ENCODE data around the gene HP1BP3.
A peak's percentile ranks its signal among the peaks of the same experiment; 100 is the strongest.

The HP1BP3 gene

DNA sequence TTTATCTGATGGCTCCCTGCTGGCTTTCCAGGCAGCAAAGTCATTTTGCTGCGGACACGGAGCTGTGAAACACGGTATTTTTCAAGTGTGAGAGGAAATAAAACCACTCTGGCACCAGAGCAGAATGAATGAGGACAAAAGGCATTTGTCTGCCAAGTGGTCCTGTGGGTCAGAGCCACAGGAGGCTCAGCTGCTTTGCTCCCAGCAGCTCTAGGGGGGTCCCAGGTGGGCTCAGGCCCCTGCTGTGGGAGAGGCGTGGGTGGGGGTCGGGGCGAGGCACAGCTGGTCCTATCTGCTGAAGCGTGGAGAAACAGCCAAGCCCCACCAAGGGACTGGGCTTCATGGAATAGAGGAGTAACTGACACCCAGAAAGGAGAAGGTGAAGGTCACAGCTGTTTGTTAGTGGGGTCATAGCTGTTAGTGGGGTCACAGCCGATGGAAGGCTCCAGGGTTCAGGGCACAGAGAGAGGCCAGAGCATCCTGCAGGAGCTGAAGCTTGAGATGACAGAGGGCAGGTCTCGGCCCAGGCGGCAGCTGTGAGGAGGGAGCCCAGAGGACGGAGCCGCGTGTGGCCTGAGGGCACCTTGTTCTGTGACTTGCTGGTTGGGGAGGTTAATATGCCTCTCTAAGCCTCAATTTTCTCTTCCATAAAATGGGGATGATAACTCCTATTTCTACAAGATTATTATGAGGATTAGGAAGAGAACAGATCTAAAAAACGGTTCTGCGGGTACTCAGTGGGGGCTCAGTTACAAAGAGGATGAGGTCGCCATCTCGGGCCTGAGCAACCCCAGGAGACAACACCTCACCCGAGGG lies 76.4 kb downstream of the HP1BP3 start:
- peak; percentile 46 for DNase-seq

DNA sequence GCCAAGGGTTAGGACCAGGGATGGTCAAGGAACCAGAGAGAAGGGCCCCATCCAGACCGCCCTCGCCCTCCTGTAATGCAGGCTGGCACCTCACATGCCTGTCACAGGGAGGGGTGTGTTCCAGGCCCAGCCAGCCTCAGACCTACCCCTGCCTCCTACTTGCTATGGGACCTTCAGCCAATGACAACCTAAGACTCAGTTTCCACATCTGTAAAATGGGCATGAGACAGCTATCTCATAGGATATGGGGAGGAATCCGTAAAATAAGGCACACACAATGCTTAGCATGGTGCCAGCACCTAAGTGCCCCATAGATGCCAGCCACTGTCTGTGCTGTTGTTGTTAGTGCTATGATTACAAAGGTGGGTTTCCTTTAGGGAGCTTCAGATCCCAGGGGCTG lies 77.2 kb downstream of the HP1BP3 start:
- no peak for DNase-seq

DNA sequence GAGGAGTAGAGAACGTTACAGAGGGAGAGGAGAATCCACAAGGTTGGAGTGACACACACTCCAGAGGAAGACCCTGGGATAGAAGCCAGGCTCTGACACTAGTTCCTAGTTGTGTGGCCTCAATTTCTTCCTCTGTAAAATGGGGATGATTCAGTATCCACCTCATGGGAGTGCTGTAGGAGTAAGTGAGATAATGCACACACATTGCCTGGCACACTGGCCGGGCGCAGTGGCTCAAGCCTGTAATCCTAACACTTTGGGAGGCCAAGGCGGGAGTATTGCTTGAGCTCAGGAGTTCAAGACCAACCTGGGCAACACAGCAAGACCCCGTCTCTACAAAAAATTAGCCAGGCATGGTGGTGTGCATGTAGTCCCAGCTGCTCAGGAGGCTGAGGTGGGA lies 78.2 kb downstream of the HP1BP3 start:
- DNase-seq = no peak

DNA sequence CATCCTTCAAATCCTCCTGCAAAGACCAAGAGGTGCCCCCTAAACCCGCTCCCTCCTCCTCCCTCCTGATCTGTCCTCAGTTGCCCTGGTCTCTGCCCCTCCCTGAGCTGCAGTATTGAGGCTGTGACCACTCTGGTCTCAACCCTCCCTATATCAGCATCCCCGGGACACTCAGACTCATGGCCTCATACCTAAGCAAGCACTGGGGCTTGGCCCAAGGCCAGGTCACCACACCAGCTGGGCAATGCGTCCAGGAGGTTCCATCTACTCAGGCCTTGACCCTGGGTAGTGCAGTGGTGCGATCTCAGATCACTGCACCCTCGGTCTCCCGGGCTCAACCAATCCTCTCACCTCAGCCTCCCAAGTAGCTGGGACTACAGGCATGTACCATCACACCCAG lies 79.0 kb downstream of the HP1BP3 start:
- no peak for DNase-seq

DNA sequence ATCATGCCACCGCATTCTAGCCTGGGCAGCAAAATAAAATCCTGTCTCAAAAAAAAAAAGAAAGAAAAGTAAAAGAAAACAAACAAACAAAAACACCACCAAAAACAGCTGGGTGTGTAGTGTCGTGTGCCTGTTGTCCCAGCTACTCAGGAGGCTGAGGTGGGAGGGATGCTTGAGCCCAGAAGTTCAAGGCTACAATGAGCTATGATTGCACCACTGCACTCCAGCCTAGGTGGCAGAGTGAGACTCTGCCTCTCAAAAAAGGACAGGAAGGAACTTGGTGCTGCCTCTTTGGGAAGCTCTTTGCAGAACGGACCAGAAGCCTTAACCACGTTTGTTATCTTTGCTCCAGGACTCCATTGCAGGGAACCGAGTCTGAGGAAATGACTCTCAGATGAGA lies 80.3 kb downstream of the HP1BP3 start:
- no peak for DNase-seq

DNA sequence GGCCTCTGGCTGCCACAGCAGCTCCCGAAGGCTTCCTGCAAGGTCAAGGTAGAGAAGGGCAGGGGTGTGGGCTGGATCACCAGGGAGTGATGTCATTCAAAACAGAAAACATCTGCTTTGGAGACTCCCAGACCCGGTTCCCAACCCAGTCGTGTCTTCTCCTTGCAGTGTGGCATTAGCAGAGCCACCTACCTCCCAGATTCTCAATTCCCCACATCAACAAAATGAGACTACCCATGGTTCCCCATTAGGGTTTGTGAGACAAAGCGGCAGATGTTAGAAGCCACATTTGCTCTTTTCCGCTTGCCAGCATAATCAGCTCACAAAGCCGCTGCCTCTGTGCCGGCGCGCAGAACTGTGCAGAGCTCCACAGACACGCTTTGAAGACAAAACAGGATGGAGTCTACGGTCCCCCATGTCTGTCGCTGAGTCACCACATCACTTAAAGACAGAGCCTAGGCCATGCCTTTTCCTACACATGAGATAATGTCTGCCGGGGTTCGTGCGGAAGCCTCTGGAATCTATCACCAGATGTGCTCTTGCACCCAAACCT lies 81.8 kb downstream of the HP1BP3 start:
- no peak for DNase-seq

DNA sequence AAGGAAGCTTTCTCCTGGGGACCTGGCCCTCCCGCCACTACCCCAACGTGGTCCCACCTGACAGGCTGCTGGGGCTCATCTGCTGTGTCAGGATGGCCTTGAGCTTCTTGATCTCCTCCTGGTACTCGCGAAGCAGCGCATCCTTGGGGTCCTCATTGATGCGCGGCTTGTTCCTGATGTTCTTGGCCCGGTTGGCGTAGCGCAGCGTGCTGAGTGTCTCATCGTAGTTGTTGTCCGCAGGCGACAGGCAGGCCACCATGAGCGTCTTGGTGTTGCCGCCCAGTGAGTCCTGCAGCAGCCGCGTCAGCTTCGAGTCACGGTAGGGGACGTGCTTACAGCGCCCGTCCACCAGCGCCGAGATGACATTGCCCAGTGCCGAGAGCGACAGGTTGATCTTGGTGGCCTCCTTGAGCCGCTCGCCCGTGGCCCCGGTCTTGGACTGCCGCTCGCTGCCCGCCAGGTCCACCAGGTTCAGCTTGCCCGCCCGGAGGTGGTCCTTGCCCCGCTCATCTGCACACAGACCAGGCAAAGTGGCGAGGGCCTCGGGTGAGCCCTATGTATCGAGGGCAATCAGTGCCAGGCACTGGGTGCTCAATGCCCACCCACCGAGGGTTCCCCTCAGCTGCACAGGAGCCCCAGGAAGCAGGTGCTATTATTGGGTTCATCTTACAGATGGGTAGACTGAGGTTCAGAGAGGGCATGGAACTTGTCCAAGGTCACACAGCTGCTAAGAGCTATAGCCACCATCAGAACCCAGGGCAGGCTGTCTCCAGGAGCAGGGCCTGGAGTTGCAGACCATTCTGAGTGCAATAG lies 82.5 kb downstream of the HP1BP3 start:
- no peak for DNase-seq

DNA sequence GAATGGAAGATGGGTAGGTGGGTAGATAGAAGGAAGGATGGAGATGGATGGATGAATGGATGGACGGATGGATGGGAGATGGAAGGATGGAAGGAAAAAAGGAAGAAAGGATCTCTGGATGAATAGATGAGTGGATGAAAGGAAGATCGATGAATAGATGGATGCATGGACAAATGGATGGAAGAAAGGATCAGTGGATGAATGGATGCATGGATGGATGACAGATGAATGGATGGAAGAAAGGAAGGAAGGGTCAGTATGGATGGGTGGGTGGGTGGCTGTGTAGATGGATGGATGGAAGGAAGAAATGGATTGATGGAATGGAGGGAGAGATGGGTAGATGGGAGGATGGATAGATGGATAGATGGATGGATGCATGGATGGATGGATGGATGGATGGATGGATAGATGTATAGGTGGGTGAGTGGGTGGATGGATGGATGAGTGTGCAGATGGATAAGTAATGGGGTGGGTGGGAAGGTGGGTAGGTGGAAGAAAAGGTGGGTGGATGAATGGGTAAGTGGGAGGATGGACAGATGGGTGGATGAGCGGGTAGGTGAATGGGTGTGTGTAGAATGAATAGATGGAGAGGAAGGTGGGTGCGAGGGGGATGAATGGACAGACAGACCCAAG lies 83.9 kb downstream of the HP1BP3 start:
- no peak for DNase-seq

DNA sequence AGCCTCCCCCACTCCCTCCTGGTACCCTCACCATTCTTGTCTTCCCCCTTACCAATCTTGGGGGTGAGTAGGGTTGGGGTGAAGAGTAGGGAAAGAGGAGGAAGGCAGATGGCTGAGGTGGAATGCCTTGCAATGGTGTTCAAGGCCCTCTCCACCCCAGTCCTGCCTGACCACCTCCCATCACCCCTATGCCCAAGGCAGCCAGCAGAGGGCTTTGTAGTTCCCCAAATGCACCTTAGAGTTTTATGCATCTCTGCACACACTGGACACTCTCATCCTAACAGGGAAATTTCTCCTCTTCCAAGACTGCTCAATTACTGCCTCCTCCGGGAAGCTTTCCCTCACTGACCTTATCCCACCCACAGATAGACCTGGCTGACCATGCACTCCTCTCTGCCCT lies 84.7 kb downstream of the HP1BP3 start:
- no peak for DNase-seq

DNA sequence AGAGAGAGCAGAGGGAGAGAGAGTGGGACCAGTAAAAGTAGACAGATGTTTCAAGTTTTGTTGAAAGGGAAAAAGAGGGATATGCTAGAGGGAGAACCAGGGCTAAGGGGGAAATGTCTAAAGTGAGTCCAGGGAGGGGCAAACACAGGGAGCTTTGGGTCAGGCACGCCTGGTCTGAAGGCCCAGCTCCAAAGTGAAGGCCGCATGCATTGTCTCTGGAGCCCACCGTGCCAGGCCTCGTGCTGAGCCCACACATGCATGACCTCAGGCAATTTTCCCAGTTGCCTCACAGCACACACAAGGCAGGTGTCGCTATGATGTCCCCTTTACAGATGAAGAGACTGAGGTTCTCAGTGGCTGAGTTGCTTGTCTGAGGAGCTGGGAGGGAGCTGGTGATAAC lies 85.3 kb downstream of the HP1BP3 start:
- DNase-seq = no peak

DNA sequence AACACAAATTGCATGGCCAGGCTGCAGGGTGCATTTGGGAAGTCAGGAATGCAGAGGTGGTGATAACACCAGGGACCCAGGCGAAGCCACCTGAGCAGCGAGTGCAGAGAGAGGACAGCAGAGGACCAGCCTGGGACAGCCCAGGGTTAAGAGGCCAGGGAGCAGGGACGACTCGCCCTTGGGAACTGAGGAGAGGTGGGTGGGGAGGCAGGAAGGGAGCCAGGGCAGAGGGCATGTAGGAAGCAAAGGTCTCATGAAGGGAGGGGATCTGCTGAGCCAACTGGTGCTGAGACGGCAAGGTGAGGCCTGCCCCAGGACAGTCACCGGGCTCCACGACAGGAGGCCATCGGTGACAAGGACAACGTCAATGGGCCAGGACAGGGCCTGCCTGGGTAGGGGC lies 85.7 kb downstream of the HP1BP3 start:
- no peak for DNase-seq

DNA sequence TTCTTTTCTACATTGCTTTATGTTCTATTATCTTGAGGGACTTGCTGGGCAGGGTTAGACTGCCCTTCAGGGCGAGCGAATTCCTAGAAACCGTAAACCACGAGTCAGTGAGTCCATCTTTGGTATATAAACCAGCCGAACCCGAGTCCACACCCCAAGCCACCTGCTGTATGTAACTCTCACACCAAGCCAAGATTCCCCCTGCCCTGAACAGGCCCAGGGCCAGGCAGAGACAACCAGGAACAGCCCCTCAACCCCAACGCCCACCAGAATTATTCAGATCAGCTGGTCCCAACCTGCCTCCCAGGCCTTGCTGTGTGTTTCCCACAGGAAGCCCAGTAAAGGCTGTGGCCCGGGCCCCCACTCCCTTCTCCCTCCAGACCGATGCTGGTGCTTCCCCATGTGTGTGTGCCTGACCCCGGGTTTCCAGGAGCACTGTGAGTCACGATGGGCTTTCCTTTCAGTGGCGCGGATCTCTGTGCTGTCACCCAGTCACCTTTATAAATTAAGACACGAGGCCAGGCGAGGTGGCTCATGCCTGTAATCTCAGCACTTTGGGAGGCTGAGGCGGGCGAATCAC lies 86.4 kb downstream of the HP1BP3 start:
- no peak for DNase-seq

DNA sequence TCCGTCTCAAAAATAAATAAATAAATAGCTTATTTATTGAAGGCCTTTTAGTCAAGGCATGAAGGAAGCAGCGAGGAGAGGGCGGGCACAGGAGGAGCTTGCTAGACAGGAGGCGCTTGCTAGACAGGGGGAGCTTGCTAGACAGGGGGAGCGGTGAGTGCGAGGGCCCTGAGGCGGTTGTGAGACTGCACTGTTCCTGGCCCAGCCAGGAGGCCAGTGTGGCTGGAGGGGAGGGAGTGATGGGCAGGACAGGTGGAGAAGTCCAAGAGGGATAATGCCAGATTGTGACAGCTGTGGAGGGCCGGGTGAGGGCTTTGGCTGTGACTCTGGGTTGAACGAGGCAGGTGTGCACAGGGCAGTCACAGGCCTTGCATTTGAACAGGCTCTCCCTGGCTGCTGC lies 87.5 kb downstream of the HP1BP3 start:
- DNase-seq = no peak

DNA sequence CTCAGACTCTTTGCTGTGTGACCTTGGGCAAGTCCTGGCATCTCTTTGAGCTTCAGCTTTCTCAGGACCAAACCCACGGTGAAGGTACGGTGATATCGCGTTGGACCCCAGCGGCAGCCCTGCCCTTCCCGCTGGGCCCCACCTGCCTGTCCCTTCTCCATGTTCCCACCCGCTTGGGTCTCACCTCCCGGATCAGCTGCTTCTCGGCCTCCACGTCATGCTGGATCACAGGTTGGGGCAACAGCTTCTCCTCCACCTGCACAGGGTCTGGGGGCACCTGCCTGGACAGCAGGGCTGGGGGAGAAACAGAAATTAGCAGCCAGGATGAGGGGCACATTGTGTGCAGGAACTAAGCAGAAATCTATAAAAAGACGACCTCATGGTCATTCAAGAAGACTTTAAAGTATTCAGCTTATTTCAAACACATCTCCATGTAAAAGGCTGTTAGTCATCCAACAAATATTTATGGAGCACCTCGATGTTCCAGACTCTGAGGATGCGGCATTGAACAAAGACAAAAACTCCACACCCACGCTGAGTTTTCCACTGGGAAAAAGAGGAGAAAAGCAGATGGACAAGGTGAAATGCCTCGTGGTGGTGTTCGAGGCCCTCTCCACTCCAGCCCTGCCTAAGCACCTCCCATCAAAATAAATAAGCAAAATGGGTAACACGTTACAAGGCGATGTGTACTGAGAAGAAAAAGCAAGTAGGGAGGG lies 88.8 kb downstream of the HP1BP3 start:
- no peak for DNase-seq

DNA sequence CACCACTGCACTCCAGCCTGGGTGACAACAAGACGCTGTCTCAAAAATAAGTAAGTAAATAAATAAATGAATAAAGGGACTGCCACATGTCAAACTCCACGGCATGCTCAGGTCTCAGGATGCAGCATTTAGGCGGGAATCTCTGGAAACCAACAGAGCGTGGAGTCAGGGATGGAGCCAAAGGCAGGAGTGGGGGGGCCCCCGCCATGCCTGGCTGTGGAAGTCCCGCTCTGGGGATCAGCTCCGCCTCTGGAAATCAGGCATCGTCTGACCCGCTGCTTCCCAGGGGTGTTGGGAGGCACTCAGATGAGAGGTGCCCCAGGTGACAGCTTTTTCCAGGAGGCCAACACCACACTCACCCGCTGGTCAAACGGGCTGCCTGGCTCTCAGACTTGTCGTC lies 89.5 kb downstream of the HP1BP3 start:
- DNase-seq = no peak

DNA sequence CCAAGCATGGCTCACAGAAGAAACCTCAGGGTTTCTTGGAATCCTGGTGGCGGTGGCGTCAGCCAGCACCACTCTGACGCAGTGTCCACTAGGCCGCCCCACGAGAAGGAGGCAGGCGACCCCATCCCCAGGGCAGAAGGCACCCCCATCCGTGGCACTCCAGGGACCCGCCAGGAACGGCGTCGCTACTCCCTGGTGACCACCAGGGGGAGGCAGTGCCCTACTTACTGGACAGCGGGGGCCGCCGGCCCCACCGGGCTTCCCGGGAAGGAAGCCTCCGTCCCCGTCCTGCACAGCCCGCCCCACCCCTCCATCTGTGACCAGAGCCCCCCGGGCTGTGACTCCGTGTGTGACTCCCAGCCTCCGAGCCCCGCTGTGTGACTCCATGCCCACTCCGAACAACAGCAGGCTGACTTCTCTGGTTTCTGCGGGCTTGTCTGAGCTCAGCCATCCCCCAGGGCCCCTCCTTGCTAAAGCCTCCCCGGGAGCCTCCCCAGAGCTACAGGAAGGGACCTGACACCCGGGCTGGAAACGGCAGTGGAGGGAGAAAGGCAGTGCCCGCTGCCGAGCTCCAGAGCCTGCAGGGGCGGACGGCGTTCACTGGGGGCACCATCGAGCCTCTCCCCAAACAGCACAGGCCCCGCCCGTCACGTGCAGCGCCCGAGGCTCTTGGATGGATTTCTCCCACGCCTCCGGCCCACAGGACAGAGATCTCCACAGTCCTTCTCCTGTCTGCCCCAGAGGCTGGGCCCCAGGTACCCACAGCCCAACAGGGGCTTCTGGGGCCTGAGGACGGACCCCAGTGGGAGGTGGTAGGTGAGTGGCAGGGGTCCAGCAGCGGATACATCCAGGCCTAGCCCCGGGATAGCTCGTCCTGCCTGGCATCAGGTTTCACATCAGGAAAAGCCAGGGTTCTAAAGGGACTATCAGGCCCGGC lies 90.4 kb downstream of the HP1BP3 start:
- DNase-seq = peak; percentile 90

DNA sequence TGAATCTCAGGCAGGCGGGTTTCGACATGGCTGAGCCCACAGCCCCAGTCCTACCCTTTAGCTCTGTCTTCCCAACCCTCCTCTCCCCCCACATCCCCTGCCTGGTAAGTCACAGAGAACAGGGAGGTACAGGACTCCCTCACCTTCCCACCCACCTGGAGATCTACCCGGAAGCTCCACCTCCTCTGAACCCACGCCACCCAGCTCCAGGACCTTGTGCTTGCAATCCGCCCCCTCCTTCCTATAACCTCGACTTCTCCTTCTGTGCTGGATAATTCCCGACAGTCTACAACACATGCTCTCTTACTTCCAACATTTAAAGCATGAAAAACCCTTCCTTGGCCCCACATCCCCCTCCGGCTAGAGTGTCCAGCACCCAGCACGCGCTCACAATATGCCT lies 91.6 kb downstream of the HP1BP3 start:
- no peak for DNase-seq

DNA sequence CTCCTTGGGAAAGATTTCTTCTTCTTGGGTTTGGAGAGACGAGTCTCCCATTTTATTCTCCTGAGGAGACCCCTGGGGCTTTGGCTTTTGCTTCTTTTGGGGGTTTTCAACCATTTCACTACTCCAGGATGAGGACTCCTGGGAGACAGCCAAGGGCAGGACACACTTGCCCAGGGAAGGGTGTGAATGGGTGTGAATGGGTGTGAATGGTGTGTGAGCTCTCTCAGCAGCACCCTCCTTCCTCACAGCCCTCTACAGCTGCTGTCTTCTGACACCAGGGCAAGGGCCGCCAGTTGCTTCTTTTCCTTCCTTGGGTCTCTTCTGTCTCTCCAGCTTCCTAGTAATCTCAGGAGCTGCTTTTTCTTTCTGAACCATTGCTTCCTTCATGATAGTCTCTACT lies 93.5 kb downstream of the HP1BP3 start:
- no peak for DNase-seq
